ENCODE measurements around the gene WDR27. TPM values are rescaled to one million over a fixed set of nuclear protein-coding genes. Genes with fewer than 3 reads are reported as not detected.

The WDR27 gene
- total RNA-seq, 3 donors from 2014 or later = 30.9 to 60.5 (median 49.1) TPM

GRCh38 chr6:169589293-169589692 lies 112.5 kb downstream of the WDR27 start:
- no peaks in the 10 kb centered on the region for H3K36me3 ChIP-seq (ENCODE audit: low read depth)
- intact Hi-C loops (cut with DNase I, micrococcal nuclease) = no loop called here
- TF ChIP-seq, protein P1, sequence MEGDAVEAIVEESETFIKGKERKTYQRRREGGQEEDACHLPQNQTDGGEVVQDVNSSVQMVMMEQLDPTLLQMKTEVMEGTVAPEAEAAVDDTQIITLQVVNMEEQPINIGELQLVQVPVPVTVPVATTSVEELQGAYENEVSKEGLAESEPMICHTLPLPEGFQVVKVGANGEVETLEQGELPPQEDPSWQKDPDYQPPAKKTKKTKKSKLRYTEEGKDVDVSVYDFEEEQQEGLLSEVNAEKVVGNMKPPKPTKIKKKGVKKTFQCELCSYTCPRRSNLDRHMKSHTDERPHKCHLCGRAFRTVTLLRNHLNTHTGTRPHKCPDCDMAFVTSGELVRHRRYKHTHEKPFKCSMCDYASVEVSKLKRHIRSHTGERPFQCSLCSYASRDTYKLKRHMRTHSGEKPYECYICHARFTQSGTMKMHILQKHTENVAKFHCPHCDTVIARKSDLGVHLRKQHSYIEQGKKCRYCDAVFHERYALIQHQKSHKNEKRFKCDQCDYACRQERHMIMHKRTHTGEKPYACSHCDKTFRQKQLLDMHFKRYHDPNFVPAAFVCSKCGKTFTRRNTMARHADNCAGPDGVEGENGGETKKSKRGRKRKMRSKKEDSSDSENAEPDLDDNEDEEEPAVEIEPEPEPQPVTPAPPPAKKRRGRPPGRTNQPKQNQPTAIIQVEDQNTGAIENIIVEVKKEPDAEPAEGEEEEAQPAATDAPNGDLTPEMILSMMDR (IDR thresholded peaks at IDR 0.05) = no peak
- no peaks in the 10 kb centered on the region for H3K9me3 ChIP-seq
- peak in 2 of 3 donors; percentile 47 to 69 for DNase-seq
- peak; percentile 77 for ATAC-seq
- H3K4me1 ChIP-seq (ENCODE audit: low read depth) = peaks cover 13% of the 10 kb centered on the region
- no peak overlapping the region for H3K4me3 ChIP-seq

DNA sequence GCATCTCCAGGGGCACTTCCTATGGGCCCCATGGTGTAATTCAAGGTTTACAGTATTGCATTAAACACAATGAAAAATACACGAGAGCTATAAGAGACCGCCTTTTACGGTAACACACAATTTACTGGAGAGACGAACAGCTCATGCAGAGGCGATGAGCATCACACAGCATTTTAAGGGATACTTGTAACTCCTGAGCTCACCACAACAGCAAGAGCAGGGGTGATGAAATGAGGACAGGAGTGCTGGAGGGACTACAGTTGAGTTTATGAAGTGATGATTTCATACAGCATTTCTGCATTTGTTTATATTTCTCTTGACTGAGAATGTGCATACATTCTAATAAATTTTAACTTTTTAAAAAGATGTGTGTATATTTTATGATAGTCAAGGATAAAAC lies 113.9 kb downstream of the WDR27 start:
- no peaks in the 10 kb centered on the region for H3K9me3 ChIP-seq
- no peaks in the 10 kb centered on the region for H3K36me3 ChIP-seq (ENCODE audit: low read depth)
- intact Hi-C loops (cut with DNase I, micrococcal nuclease) = no loop called here
- DNase-seq (no peak), ATAC-seq (no peak)
- TF ChIP-seq, protein P1 (IDR thresholded peaks at IDR 0.05) = no peak
- H3K4me3 ChIP-seq = no peak overlapping the region
- peaks cover 13% of the 10 kb centered on the region for H3K4me1 ChIP-seq (ENCODE audit: low read depth)

DNA sequence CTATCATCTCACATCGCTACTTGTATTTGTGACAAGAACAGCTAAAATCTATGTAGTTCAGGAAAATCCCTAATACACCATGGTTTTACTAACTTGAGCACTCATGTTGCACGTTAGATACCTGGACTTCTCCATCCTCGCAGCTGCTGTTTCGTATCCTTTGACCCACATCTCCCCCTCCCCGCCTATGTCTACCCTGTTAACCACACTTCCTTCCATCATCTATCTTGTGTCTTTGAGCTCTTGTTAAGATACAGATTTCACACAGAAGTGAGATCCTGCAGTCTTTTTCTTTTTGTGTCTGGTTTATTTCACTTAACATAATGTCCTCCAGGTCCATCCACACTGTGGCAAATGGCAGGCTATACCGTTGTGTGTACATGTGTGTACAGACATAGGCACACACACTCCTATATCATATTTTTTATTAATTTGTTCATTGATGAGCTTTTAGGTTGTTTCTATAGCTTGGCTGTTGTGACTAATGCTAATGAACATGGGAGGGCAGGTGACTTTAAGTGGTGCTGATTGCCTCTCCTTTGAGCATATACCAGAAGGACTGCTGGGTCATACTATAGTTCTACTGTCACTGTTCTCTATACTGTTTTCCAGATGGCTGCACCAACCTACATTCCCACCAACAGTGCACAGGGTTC lies 117.8 kb downstream of the WDR27 start:
- ATAC-seq = peak; percentile 66

DNA sequence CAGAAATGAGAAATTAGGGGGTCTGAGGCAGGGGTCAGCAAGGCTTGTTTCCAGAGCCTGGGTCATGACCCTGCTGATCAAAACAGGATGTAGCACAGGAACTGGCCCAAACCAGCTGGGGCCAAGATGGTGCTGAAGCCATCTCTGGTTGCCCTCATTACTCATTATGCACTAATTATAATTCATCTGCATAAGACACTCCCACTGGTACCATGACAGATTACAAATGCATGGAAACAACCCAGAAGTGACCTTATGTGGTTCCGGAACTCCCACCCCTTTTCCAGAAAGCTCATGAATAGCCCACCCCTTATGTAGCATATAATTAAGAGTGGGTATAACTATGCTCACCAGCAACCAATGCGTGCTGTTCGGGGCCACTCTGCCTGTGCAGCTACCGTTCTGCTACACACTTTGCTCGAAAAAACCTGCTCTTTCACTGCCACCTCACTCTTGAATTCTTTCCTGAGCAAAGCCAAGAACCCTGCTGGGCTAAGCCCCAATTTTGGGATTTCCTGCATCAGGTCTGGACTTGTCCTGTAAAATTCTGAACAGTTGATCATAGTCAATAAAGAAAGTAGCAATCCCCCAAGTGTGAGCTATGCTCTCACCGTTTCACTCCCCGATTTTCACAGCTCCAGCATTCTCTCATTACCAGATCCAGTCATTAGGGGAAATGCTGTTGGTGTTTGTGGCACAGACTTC lies 122.3 kb downstream of the WDR27 start:
- no peaks in the 10 kb centered on the region for H3K9me3 ChIP-seq
- H3K4me3 ChIP-seq = no peak overlapping the region
- no peaks in the 10 kb centered on the region for H3K36me3 ChIP-seq (ENCODE audit: low read depth)
- H3K4me1 ChIP-seq (ENCODE audit: low read depth) = no peaks in the 10 kb centered on the region
- intact Hi-C loops (cut with DNase I, micrococcal nuclease) = no loop called here
- no peak for DNase-seq
- ATAC-seq = no peak
- TF ChIP-seq, protein P1 (IDR thresholded peaks at IDR 0.05) = no peak

More for the DNA sequence above, 117.8 kb downstream of the WDR27 start:
- Histone ChIP-seq H3K4me3 (no peak overlapping the region), H3K36me3 (ENCODE audit: low read depth) (no peaks in the 10 kb centered on the region), H3K4me1 (ENCODE audit: low read depth) (peaks cover 5% of the 10 kb centered on the region), H3K9me3 (no peaks in the 10 kb centered on the region)
- no peak for DNase-seq
- TF ChIP-seq, protein P1 (IDR thresholded peaks at IDR 0.05) = no peak
- intact Hi-C loops (cut with DNase I, micrococcal nuclease) = no loop called here

DNA sequence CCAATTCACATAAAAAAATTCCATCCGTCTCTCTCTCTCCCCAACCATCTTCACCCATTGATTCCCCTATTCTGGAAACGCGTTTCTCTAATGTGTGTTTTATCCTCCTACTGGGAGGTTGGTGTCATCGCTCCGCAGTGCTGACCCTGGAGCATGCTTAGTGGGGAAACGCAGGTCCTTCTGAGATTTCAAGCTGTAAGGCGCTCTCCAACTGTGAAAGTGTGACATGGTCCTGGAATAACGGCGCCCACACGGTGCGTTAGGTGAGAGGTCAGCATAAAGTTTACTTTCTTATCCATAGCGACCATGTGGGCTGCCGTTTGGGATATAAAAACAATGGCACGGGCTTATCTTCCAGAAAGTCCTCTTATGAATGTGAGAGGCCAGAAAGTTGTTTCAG lies 123.9 kb downstream of the WDR27 start:
- H3K36me3 ChIP-seq (ENCODE audit: low read depth) = no peaks in the 10 kb centered on the region
- intact Hi-C loops (cut with DNase I, micrococcal nuclease) = no loop called here
- no peaks in the 10 kb centered on the region for H3K9me3 ChIP-seq
- TF ChIP-seq, protein P1 (IDR thresholded peaks at IDR 0.05) = no peak
- ATAC-seq (no peak), DNase-seq (no peak)
- no peak overlapping the region for H3K4me3 ChIP-seq
- no peaks in the 10 kb centered on the region for H3K4me1 ChIP-seq (ENCODE audit: low read depth)

All from mucosa of descending colon (tissue), 3 donors.